Gastrocnemius medialis (tissue), 4 donors: ENCODE results near the gene NRG2. TPM values are rescaled to one million over a fixed set of nuclear protein-coding genes. Genes with fewer than 3 reads are reported as not detected.

Experiments used
- ATAC-seq, 2 donors: fragments of 150-250 bp; one replicate each; pipeline ENCODE4 v1.9.1; 2016
- DNase-seq, 2 donors: peaks; one replicate each; pipeline ENCODE4 v3.0.0-alpha.2; 2019
- H3K27ac ChIP-seq, 4 donors: fragments of 200-600 bp; sonication (generic); 1 replicate in 1 of 4; 2 replicates in 3 of 4; pipeline ENCODE4 v1.5.1; 2016 to 2018; ENCODE audit warnings: mild to moderate bottlenecking in 2 of 4, moderate library complexity in 1 of 4
- H3K27me3 ChIP-seq, 3 donors: fragments of 200-600 bp; sonication (generic) in 2 of 3; 1 replicate in 1 of 3; 2 replicates in 2 of 3; pipeline versions ENCODE4 v1.5.1 to v1.6.0; 2016 to 2019; ENCODE audit warnings: mild to moderate bottlenecking in 1 of 3, moderate library complexity in 1 of 3
- H3K36me3 ChIP-seq, 2 donors: fragments of 200-600 bp; sonication (generic) in 1 of 2; one replicate each; pipeline ENCODE4 v1.5.1; 2017 to 2018
- H3K4me1 ChIP-seq, 2 donors: fragments of 200-600 bp; sonication (generic) in 1 of 2; one replicate each; pipeline ENCODE4 v1.5.1; 2016 to 2017; ENCODE audit warnings: mild to moderate bottlenecking in 2 of 2
- H3K4me3 ChIP-seq, 4 donors: fragments of 200-600 bp; sonication (generic) in 3 of 4; 1 replicate in 1 of 4; 2 replicates in 3 of 4; pipeline ENCODE4 v1.5.1; 2016 to 2019; ENCODE audit warnings: mild to moderate bottlenecking in 2 of 4
- H3K9me3 ChIP-seq, 3 donors: fragments of 200-600 bp; sonication (generic) in 2 of 3; 1 replicate in 1 of 3; 2 replicates in 2 of 3; pipeline ENCODE4 v1.5.1; 2016 to 2019
- POLR2A ChIP-seq, 2 donors: fragments of 450-650 bp; IDR thresholded peaks; one replicate each; pipeline ENCODE4 v1.6.1; 2017; ENCODE audit warnings: antibody characterized with exemption in 2 of 2, mild to moderate bottlenecking in 2 of 2, moderate library complexity in 2 of 2
- in situ Hi-C, 4 donors: fragments of 200-750 bp; cut with MboI; loops; one replicate each; pipeline versions ENCODE4 v1.15.0 to v1.8.0; 2017; ENCODE audit warnings: low sequenced_read_pairs in 4 of 4
- intact Hi-C: fragments of 100-400 bp; cut with DNase I; formaldehyde crosslinking; loops from one replicate; pipeline ENCODE4 v1.15.1; 2023; ENCODE audit warnings: low total_unique reads
- total RNA-seq, 4 donors: library from RNA; depleted of rRNA; stranded (reverse); fragments of >200 nt; gene quantifications; one replicate each; pipeline versions ENCODE4 v1.1.0 to v1.2.3, GENCODE V29; 2016
- TF ChIP-seq, protein P1 (sequence below), 5 experiments: fragments of 450-650 bp in 3 of 5; fragments of 200-600 bp in 2 of 5; sonication (generic) in 2 of 5; IDR thresholded peaks in 4 of 5; conservative IDR thresholded peaks in 1 of 5; 1 replicate in 4 of 5; 2 replicates in 1 of 5; pipeline ENCODE4 v1.5.1; 2016 to 2019; ENCODE audit warnings: antibody characterized with exemption in 5 of 5, mild to moderate bottlenecking in 3 of 5, moderate library complexity in 3 of 5

NRG2 gene
- total RNA-seq, 4 donors from 2014 or later, result 10.3 to 28.8 (median 20.0) TPM

- in situ Hi-C loops, result loop anchor here in 1 of 4 donors (10.0 kb wide), 1 partner anchor 52 kb away; no protein-coding TSS in a partner anchor
- H3K4me1 ChIP-seq, result no peaks in the 10 kb centered on the region
- H3K9me3 ChIP-seq, result no peaks in the 10 kb centered on the region
- ATAC-seq, result no peak
- H3K4me3 ChIP-seq, result no peak overlapping the region
- peak in 1 of 2 donors; percentile 3 for DNase-seq
- TF ChIP-seq, protein P1, sequence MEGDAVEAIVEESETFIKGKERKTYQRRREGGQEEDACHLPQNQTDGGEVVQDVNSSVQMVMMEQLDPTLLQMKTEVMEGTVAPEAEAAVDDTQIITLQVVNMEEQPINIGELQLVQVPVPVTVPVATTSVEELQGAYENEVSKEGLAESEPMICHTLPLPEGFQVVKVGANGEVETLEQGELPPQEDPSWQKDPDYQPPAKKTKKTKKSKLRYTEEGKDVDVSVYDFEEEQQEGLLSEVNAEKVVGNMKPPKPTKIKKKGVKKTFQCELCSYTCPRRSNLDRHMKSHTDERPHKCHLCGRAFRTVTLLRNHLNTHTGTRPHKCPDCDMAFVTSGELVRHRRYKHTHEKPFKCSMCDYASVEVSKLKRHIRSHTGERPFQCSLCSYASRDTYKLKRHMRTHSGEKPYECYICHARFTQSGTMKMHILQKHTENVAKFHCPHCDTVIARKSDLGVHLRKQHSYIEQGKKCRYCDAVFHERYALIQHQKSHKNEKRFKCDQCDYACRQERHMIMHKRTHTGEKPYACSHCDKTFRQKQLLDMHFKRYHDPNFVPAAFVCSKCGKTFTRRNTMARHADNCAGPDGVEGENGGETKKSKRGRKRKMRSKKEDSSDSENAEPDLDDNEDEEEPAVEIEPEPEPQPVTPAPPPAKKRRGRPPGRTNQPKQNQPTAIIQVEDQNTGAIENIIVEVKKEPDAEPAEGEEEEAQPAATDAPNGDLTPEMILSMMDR (IDR thresholded peaks at IDR 0.05 in 4 of 5, conservative IDR thresholded peaks at IDR 0.05 in 1 of 5), result no peak
- no peak for TF ChIP-seq POLR2A (IDR thresholded peaks at IDR 0.05)
- no peak overlapping the region for H3K27ac ChIP-seq
- no peaks in the 10 kb centered on the region for H3K27me3 ChIP-seq
- intact Hi-C loops, result no loop called here
- H3K36me3 ChIP-seq, result no peaks in the 10 kb centered on the region
Observed at GRCh38 chr5:139836469-139837208, 206.5 kb downstream of the NRG2 start.

DNA sequence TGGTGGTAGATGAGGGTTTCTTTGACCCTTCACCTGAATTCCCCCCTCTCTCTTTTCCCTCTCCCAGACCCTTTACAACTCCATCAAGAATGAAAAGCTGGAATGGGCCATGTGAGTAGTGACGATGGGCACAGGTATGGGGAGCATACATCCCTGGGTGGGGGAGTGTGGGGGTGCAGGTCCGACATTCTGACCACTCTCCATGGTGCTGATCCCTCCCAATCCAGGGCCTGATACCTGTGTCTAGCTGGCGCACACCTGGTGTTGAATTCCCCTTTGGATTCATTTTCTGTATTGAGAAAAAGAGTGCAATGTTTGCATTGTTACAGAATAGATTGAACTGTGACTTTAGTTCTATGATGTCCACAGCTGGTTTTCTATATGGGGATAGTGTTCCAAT, 207.4 kb downstream of the NRG2 start:
- H3K4me1 ChIP-seq, result no peaks in the 10 kb centered on the region
- TF ChIP-seq POLR2A (IDR thresholded peaks at IDR 0.05), result no peak
- TF ChIP-seq, protein P1 (IDR thresholded peaks at IDR 0.05 in 4 of 5, conservative IDR thresholded peaks at IDR 0.05 in 1 of 5), result no peak
- DNase-seq, result no peak
- no peaks in the 10 kb centered on the region for H3K36me3 ChIP-seq
- H3K4me3 ChIP-seq, result no peak overlapping the region
- no peak for ATAC-seq
- H3K9me3 ChIP-seq, result no peaks in the 10 kb centered on the region
- in situ Hi-C loops (loop anchor here in 1 of 4 donors (10.0 kb wide), 1 partner anchor 51 kb away; no protein-coding TSS in a partner anchor), intact Hi-C loops (no loop called here)
- H3K27me3 ChIP-seq, result no peaks in the 10 kb centered on the region
- H3K27ac ChIP-seq, result no peak overlapping the region

- H3K27me3 ChIP-seq, result no peaks in the 10 kb centered on the region
- DNase-seq, result no peak
- no peak overlapping the region for H3K4me3 ChIP-seq
- no peak for TF ChIP-seq POLR2A (IDR thresholded peaks at IDR 0.05)
- TF ChIP-seq, protein P1 (IDR thresholded peaks at IDR 0.05 in 4 of 5, conservative IDR thresholded peaks at IDR 0.05 in 1 of 5), result no peak
- H3K27ac ChIP-seq, result no peak overlapping the region
- no peaks in the 10 kb centered on the region for H3K9me3 ChIP-seq
- ATAC-seq, result no peak
- H3K4me1 ChIP-seq, result no peaks in the 10 kb centered on the region
- in situ Hi-C loops, result loop anchor here in 1 of 4 donors (10.0 kb wide), 1 partner anchor 49 kb away; no protein-coding TSS in a partner anchor
- H3K36me3 ChIP-seq, result no peaks in the 10 kb centered on the region
- intact Hi-C loops, result no loop called here
Observed at GRCh38 chr5:139833525-139833924, 209.6 kb downstream of the NRG2 start.

- ATAC-seq (no peak), DNase-seq (no peak)
- intact Hi-C loops, result no loop called here
- in situ Hi-C loops, result loop anchor here in 1 of 4 donors (10.0 kb wide), 1 partner anchor 47 kb away; no protein-coding TSS in a partner anchor
- Histone ChIP-seq H3K27ac (no peak overlapping the region), H3K36me3 (no peaks in the 10 kb centered on the region), H3K9me3 (no peaks in the 10 kb centered on the region), H3K27me3 (no peaks in the 10 kb centered on the region), H3K4me3 (no peak overlapping the region), H3K4me1 (no peaks in the 10 kb centered on the region)
- TF ChIP-seq POLR2A (IDR thresholded peaks at IDR 0.05), result no peak
- TF ChIP-seq, protein P1 (IDR thresholded peaks at IDR 0.05 in 4 of 5, conservative IDR thresholded peaks at IDR 0.05 in 1 of 5), result no peak
Observed at GRCh38 chr5:139831624-139832023, 211.5 kb downstream of the NRG2 start.
